NCI-H2196 treated with DMSO at 0.1 percent for 48 hours (cell line): Measurements from ENCODE around the gene TSPAN12.

Experiments
- DNase-seq: peaks from one replicate; lab custom pipeline; 2025; ENCODE audit not compliant: unreplicated experiment; lab: John Stamatoyannopoulos, UW

The TSPAN12 gene

DNA sequence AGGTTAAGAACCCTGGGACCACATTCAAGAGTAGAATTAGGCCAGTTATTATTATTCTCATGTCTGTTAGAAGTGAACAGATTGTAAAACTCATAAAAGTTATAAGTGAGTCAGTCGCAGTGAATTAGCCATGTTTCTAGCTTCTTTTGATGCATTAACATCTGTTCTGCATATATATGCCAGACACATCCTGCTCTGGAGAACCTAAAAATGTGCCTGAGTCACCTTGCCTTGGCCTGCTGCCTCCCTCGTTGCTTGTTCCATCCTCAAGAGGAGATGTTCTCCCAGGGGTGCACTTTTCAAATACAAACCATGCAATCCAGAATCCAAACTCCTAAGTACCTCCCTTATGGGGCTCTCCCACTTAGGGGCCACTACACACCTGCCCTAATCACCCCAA is 14.8 kb downstream of the TSPAN12 start:
- no peak for DNase-seq

DNA sequence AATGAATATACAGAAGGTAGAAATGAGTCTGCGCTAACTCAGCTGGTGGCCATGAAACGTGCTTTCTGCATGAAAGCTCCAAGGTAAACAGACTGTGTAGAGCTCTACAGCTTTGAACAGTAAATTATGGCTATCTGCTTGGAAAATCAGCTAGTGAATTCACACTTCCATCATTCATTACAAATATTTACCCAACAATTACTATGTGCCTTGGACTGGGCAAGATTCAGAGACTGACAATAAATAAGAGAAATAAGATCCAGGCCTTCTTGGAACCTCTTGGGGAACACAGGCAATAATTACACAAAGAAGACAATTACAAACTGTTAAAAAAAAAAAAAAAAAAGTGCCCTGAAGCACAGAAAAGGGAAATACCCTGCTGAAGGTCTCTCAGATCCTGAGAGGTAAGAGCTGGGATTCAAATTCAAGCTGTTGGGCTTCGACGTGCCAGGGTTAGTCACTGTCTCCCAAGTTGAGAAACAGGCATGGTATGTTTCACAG is 15.8 kb downstream of the TSPAN12 start:
- DNase-seq = peak; percentile 53

DNA sequence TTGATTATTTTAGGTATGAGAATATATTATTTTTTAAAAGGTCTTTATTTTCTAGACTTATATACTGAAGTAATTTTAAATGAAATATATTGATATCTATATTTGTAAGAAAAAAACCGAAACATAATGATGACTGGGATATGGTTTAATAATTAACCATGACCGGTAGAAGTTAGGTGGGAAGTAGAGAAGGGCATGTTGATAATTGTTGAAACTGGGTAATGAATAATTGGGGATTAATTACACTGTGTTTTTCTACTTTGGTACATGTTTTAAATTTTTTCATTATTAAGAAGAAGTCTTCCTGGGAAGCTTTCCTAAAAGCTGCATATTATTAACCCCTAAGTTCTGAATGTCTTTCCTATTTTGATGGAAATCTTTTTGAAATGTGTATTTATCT is 16.3 kb downstream of the TSPAN12 start:
- no peak for DNase-seq

DNA sequence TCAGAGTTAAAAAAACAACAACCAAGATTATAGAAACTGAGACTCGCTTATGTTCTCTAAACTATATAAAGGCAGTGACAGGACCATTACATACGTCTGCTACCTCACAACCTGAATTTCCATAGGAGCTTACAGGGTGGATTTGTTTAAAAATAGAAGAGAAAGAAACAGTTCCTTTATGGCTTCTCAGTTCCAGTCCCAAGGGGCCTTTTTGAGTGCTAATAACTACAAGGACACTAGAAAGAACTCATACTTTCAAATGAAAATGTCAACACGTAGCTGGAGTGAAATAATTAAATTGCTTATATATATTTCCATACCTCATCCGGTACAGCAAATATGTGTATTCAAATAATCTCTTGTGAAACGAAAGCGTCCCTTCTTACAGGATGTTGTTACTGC is 19.7 kb downstream of the TSPAN12 start:
- no peak for DNase-seq

DNA sequence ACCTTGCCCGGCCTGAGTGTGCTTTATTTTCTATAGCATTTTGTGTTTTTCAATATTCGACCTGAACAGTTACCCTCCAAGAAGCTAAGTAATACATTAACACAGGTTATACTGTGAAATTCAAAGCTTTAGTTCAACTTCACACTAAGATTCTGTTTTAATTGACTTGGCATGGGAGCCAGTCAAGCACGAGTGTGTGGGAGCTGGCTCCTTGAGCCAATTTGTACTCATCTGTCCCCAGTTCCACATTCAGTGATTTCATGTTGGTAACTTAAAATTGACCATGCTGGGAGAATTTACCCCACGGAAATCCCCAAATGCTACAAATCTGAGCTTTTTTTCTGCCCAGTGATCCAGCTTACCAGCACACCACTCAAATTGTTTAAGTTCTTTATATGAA is 20.3 kb downstream of the TSPAN12 start:
- DNase-seq = no peak

DNA sequence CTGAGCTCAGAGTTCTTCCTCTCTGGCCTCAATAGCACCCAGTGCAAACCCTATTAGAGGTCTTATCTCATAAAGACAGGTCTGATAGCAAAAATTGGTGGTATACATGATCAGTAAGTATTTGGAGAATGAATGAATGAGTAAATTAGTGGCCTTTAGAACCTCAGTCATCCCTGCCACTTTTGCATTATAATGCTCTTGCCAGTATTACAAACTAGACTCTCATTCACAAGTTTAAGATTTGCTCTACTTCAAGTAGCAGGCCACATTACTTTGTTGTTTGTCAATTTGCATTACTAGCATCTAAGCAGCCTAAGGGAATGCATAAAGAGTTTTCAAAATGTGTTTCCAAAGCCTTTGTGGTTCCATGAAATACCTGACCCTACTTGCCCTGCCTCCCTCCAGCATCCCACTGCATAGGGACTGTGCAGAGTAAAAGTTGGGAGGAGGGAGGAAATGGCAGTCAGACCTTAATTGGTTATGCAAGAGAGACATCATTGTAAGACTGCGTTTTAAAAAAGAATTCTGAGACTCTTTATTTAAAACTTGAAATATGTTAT is 21.3 kb downstream of the TSPAN12 start:
- no peak for DNase-seq

DNA sequence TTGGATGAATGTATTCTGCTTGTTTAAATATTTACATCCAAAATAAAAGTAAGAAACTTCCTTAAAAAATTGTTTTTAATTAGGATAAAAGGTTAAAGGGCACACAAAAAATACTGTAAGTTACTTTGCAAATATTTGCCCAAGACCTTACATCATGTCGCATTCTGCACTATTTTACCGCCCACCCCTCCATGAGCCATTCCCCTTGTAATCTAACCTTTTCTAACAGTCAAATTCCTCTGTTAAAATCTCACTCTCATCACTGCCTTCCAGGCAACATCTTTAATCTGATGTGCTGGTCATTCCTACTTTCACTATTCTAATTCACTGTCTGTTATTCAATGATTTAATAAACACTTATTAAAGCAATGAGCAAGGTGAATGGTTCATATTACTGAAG is 23.2 kb downstream of the TSPAN12 start:
- DNase-seq = no peak

DNA sequence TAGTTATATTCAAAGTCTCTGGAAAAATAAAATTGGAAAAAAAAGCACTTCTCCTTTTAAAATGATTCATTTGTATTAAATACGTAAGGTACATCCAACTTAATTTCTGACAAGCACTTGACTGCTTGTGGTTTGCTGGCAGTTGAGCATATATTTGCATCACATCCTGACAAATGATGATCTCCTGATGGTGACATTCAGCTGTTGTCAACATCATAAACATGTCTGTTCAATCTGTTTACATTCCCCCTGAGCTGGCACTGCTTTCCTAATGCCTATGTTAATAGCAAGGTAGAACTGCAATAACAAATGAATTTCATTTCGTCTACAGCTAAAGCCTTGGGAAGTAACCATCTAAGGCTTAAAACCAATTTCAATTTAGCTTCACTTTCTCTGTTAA is 24.4 kb downstream of the TSPAN12 start:
- DNase-seq = no peak

DNA sequence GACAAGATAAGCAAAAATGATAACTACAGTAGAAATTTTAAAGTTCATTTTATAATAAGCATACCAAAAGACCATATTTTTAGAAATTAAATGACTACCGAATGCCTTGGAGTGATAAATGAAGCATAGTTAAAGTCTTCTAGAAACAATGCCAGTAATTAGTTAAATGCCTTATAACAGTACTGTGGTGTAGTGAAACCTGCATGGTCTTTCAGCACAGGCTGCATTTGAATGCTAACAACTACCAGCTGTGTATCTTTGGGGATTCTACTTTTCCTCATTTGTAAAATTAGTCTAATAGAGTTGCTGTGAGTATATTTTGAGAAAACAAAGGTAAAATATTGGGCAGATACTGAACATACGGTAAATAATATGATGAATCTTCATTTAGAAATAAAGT is 25.1 kb downstream of the TSPAN12 start:
- DNase-seq = no peak

DNA sequence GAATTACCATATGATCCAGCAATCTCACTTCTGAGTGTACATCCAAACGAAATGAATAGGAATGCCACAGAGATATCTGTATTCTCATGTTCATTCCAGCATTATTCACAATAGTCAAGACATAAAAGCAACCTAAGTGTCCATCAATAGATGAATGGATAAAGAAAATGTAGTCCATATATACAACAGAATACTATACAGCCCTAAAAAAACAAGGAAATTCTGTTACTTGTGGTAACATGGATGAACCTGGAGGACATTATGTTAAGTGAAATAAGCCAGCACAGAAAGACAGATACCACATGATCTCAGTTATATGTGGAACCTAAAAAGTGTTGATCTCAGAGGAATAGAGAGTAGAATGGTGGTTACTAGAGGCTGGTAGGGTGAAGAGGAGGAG is 26.7 kb downstream of the TSPAN12 start:
- no peak for DNase-seq

DNA sequence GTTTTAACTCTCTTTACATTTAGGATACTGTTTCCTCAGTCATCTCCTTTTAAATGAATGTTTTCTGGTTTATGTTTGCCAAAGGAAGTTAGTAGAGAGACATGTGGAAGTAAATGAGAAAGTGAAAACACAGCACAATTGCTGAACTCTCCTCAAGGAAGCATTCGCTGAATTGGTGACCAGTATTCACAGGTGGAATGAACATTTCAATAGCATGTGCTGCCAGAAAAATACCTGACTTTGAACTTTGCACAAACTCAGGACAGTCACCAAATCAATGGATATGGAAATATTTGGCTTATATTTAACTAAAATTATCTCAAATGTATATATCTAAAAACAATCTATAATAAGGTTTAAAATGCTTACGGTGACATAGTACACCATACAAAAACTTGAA is 28.5 kb downstream of the TSPAN12 start:
- no peak for DNase-seq

DNA sequence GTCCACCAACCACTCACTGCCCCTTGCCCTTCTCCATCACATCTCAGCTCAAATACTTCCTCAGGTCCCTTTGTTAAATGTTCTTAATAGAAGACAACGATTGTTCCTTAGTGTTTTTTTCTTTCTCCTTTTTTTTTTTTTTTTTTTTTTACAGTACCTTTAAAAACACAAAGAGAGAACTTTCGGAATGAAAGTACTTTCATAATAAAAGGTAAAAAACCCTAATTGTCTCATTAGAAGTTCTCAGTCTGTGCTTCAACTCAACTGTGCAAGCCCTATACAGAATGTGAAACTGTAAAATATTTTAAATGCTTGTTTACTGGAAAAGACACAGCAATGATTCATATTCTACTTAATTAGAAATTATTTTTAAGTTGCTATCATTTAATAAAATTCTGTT is 29.4 kb downstream of the TSPAN12 start:
- no peak for DNase-seq

DNA sequence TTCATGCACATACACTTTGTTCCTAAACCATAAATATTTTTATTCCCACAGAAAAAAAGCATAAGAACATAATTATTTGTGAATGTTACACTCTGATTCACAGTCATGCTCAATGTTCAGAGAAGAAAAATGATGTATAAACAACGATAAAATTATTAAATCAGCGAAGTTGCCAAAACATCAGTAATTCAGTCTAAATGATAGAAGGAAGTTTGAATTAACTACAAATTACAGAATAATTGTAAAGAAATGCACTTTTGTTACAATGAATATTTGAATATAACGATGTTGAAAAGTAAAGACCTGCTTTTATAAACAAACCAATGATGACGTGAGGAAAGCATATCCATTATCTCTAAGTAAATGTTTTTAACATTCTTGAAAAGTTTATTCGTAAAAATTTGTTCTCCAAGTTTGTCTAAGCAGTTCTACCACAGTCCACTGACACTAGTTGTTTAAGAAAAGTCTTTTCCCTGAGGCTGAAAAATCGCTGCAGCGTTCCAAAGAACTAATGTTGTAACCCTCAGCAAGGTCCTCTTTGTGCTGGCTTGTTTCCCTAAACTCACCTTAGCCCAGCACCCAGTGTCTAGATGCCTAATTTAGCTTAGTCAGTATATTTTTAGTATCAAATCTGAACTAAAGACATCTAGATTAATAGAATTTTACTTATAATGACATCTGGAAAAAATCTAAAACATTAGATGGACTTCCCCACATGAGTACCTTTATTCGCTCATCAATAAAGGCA is 30.4 kb downstream of the TSPAN12 start:
- no peak for DNase-seq

DNA sequence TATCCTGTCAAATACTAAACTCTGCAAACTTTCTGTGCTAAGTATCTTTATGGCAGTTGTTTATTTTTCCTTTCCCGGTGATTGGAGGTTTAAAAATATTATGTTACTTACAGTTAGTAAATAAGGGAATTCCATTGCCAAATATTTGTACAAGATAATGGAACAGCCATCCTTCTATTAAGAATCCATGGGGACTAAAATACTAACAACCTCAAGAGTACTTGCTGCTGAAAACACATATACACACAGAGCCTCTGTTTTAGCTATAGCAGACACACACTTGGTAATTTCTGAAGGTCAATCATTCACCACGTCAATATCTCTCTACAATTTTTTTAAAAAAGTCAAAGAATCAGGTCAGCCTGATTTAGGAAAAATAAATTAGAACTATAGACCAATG is 32.4 kb downstream of the TSPAN12 start:
- DNase-seq = no peak

DNA sequence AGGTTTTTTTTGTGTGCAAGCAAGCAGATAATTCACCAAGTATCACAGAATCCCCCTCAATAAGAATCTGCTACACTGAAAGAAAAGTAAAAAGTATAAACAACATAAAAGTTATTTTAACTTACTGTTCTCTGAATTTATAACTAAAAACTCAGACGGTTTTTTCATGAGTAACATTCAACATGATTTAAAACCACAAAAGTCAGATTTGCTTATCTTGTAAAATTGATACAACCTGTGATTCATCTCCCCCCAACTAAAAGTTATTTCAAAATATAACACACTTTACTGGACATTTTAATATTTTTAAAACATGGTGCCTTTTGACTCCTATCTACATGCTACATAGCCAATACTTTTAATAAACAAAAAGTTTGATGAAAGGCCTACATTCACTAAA is 32.8 kb downstream of the TSPAN12 start:
- no peak for DNase-seq

DNA sequence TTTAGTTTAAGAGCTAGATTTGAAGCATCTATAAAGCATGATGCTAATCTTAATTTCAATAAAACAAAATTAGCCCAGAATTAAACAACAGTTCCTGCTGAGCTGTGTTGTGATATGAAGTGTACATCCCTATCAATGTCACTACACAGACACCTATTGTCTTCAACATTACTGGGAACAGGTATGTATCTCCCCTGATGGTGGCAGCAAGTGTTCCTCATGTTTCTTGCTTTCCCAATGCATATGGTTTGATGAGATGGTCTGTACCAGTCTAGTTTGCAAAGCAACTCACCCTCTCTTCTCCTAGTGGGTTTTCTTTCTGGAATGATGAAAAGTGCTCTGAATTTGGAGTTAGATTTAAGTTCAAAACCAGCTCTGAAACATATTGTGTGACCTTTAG is 38.1 kb downstream of the TSPAN12 start:
- no peak for DNase-seq

DNA sequence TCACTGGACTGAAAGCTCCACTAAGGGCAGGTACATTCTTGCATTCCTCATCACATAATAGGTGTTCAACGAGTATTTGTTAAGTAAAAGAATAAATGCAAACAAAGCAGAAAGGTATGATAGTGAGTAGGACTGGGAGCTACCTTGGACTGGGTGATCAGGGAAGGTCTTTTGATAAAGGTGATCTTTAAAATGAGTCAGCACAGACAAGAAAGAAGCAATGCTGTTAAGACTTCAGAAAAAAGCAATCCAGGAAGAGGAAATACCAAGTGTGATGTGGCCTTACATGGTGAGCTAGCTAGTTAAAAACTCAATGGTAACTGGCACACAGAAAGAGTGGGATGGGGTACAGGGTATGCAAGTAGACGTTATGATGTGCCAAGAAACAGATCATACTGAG is 40.1 kb downstream of the TSPAN12 start:
- no peak for DNase-seq

DNA sequence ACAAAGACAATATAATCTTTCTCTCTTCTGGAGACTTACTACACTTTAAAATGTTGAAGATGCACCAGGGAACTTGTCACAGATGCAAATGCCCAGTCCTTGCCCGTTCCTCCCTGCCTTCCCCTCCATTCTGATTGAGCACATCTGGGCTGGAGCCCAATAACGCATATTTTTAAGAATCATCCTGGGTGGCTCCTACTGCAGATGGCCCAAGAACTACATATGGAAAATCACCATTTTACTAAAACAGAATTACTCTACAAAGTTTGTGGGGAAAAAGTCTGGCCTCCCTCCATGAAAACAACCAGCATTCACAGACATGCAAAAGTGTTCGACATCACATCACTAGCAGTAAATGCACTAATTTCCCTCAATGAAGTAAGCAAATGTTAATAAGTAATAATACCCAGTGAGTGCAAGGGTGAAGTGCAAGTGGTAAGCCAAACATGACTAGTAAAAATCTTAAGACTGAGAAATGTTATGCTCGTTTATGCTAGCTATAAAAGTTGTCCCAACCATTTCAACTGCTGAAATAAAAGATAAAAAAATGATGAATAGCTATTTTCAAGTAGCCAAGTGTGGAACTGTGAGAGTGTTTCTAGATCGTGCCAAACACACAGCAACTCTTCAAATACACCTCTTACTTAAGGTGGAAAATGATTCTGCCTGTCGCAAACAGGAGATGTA is 43.5 kb downstream of the TSPAN12 start:
- DNase-seq = no peak

DNA sequence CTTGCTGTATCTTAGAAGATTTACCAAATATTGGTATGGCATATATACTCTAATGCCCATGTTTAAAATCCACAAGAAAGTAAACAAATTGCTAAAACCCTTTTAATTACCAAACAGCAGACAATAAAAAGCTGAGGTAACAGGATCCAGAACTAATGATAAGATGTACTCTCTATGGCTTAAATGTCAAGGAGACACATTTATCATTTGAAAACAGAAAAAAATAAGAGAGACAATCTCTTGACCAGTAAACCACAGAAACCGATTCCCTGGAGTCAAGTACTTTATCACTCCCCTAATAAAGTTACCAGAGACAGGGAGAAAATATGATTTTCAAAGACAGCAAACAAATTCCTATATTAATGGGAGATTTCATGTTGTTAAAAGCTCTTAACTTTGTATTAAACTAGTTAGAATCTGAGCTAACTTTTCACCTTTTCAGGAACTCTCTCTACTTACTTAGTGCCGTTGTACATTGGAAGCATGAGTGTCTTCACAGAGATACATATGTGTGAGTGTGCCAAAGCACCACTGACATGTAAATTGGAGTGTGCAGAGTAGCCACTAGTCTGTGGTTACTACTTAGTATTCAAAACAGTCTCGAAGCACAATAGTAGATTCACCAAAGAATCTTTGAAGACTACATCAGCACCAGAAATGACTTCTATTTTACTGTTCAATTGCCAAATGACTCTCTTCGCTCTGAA is 44.2 kb downstream of the TSPAN12 start:
- no peak for DNase-seq

DNA sequence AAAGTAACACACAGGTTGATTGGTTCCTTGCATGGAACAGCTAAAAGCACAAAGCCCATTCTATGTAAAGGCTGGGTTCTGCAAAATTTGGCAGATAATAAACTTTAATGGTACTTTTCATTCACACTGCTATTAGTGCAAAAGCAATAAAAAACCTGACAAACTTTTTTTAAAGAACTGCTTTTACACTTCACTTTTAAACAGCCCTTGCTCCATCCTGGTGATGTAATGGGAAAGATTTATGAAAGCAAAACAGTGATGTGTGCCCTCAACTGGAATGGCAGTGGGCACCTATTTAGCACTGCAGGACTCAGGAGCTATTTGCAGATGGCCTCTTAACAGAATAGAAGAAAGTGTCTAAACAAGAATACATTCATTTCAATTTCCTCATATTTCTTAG is 44.9 kb downstream of the TSPAN12 start:
- no peak for DNase-seq

DNA sequence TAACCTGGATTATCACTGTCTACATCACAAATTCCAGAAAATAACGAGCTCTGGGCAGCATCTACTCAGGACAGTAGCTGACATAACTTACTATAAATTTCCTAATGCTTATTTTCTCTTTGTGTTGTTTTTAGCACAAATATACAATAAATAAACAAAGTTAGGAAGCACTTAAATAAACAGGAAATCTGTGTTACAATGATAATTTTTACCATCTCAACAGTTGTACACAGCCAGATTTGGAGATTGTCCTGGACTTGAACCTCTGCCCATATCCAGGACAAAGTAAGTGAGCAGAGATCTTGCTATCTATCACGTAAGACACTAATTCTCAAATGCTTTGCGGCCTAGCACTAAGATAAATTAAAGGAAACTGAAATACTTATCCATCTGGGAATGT is 48.7 kb downstream of the TSPAN12 start:
- no peak for DNase-seq

DNA sequence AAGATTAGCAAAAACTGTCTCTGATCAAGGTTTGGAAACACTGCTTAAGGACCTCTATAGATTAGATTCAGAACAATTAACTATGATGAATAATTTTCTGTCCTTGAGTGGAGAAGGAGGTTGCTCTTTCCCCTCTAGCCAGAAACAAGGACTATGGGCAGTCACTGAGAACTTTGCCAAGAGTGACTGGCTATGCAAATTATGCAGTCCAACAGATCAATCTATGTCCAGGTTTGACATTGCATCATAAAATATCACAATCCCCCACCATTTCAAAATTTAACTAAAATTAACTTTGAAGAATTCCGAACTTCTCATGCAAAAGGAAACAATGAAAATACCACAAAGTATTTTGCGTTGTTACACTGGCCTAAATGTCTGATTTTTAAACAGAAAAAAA is 50.6 kb downstream of the TSPAN12 start:
- no peak for DNase-seq
